T-helper 1 cell (primary cell): ENCODE data around the gene BTNL2.
"Not testable (repeated sequence)": the region's sequence is repeated elsewhere in the genome, so short reads cannot be mapped to it uniquely, and the experiment has no call there.

Source experiments
- DNase-seq, 5 donors: peaks; one replicate each; pipeline ENCODE4 v3.0.0-alpha.2; 2012 to 2020

BTNL2 gene

GRCh38 chr6:32359225-32359624, 47.8 kb downstream of the BTNL2 start:
- not testable (repeated sequence) for DNase-seq

DNA sequence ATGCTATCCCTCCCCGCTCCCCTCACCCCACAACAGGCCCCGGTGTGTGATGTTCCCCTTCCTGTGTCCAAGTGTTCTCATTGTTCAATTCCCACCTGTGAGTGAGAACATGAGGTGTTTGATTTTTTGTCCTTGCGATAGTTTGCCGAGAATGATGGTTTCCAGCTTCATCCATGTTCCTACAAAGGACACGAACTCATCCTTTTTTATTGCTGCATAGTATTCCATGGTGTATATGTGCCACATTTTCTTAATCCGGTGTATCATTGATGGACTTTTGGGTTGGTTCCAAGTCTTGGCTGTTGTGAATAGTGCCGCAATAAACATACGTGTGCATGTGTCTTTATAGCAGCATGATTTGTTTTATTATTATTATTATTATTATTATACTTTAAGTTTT, 48.4 kb downstream of the BTNL2 start:
- DNase-seq = not testable (repeated sequence)

DNA sequence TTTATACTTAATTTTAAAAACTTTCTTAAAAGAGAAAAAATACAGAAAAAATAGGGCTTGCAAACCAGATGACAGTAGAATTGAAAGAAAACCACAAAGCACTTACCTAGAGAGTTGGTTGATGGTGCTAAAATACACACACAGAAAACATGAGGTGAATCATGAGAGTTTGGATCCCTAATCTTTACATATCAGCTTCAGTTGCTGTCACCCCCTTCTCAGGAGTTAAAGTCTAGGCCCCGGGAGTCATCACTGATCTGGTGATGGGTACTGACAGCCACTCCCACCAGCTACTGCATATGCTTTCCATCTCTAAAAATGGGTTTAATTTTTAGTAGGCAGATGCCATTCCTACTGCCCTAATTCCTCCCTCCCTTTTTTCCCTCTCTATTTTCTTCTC, 52.0 kb downstream of the BTNL2 start:
- DNase-seq = no peak

GRCh38 chr6:32353348-32353747, 53.6 kb downstream of the BTNL2 start:
- no peak for DNase-seq
